Measurements from ENCODE around the gene TRIM5. TPM values are rescaled to one million over a fixed set of nuclear protein-coding genes. Genes with fewer than 3 reads are reported as not detected.
"Not testable (repeated sequence)": the region's sequence is repeated elsewhere in the genome, so short reads cannot be mapped to it uniquely, and the experiment has no call there.

The TRIM5 gene
- total RNA-seq, 3 donors from 2014 or later (not counting 1 experiment from before 2014, with no cell fraction given) = 16.3 to 24.4 (median 20.2) TPM

DNA sequence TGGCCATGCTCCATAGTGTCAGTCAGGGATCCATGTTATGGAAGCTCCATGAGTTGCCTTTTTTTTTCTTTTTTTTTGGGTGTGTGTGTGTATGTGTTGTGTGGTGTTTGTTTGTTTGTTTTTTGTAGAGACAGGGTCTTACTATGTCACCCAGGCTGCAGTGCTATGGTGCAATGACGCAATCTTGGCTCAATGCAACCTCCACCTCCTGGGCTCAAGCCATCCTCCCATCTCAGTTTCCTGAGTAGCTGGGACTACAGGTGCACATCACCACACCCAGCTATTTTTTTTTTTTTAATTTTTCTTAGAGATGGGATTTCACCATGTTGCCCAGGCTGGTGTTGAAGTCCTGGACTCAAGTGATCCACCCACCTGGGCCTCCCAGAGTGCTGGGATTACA, 3.6 kb upstream of the TRIM5 start:
- H3K9me3 ChIP-seq (ENCODE audit: control insufficient read depth, insufficient read depth, low read length) = no peaks in the 10 kb centered on the region
- TF ChIP-seq, protein P1, sequence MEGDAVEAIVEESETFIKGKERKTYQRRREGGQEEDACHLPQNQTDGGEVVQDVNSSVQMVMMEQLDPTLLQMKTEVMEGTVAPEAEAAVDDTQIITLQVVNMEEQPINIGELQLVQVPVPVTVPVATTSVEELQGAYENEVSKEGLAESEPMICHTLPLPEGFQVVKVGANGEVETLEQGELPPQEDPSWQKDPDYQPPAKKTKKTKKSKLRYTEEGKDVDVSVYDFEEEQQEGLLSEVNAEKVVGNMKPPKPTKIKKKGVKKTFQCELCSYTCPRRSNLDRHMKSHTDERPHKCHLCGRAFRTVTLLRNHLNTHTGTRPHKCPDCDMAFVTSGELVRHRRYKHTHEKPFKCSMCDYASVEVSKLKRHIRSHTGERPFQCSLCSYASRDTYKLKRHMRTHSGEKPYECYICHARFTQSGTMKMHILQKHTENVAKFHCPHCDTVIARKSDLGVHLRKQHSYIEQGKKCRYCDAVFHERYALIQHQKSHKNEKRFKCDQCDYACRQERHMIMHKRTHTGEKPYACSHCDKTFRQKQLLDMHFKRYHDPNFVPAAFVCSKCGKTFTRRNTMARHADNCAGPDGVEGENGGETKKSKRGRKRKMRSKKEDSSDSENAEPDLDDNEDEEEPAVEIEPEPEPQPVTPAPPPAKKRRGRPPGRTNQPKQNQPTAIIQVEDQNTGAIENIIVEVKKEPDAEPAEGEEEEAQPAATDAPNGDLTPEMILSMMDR (IDR thresholded peaks at IDR 0.05) = no peak
- no peaks in the 10 kb centered on the region for H3K27me3 Mint-ChIP-seq (ENCODE audit: low read depth in 2 of 2)
- no peaks in the 10 kb centered on the region for H3K9me3 Mint-ChIP-seq
- H3K4me1 Mint-ChIP-seq = peaks cover 52 to 64% of the 10 kb centered on the region in 2 donors
- peak overlapping the region; percentile 96 to 97 for H3K27ac Mint-ChIP-seq
- DNase-seq (peak in 1 of 2 donors; percentile 15), ATAC-seq (no peak)
- no peak overlapping the region for H3K4me3 ChIP-seq (ENCODE audit: low read length)
- peaks cover 28% of the 10 kb centered on the region for H3K4me1 ChIP-seq (ENCODE audit: control insufficient read depth, insufficient read depth, low read length)
- no peaks in the 10 kb centered on the region for H3K27me3 ChIP-seq (ENCODE audit: control insufficient read depth, insufficient read depth, low read length)
- H3K36me3 ChIP-seq (ENCODE audit: control insufficient read depth, insufficient read depth, low read length) = peaks cover 3% of the 10 kb centered on the region
- intact Hi-C loops (cut with micrococcal nuclease) = loop anchor here (5.0 to 10.0 kb wide), 3 partner anchors 546 to 1084 kb away; partner anchors contain the start of genes ARFIP2, CNGA4, FHIP1B and TIMM10B
- H3K27ac ChIP-seq (ENCODE audit: low read length) = peak overlapping the region; percentile 92
- no peak overlapping the region for H3K4me3 Mint-ChIP-seq
- H3K36me3 Mint-ChIP-seq = no peaks in the 10 kb centered on the region
- 92% methylated on average over 1 of the region's 1 CpG for WGBS (ENCODE audit: insufficient coverage)

DNA sequence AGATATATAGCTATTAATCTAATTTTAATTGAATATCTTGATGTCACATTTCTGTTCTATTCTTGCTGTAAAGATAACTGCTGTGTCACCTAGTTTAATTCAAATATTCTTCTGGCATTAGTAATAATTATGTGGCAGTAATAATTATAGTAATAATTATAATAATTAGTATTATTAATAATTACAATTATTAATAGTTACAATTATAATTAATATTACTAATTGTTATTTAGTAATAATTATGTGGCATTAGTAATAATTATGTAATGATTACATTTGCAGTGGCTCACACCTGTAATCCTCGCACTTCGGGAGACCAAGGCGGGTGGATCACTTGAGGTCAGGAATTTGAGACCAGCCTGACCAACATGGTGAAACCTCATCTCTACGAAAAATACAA, 1.6 kb upstream of the TRIM5 start:
- no peak for ATAC-seq
- Mint-ChIP-seq H3K27me3 (ENCODE audit: low read depth in 2 of 2) (no peaks in the 10 kb centered on the region), H3K4me1 (peaks cover 44 to 59% of the 10 kb centered on the region in 2 donors), H3K36me3 (no peaks in the 10 kb centered on the region), H3K9me3 (no peaks in the 10 kb centered on the region), H3K27ac (no peak overlapping the region), H3K4me3 (no peak overlapping the region)
- intact Hi-C loops (cut with micrococcal nuclease) = loop anchor here (5.0 to 10.0 kb wide), 3 partner anchors 548 to 1082 kb away; partner anchors contain the start of genes ARFIP2, CNGA4, FHIP1B and TIMM10B
- peaks cover 15% of the 10 kb centered on the region for H3K4me1 ChIP-seq (ENCODE audit: control insufficient read depth, insufficient read depth, low read length)
- TF ChIP-seq, protein P1 (IDR thresholded peaks at IDR 0.05) = no peak
- H3K9me3 ChIP-seq (ENCODE audit: control insufficient read depth, insufficient read depth, low read length) = no peaks in the 10 kb centered on the region
- H3K27me3 ChIP-seq (ENCODE audit: control insufficient read depth, insufficient read depth, low read length) = no peaks in the 10 kb centered on the region
- no peak overlapping the region for H3K27ac ChIP-seq (ENCODE audit: low read length)
- 97% methylated on average over 4 of the region's 4 CpGs for WGBS (ENCODE audit: insufficient coverage)
- H3K36me3 ChIP-seq (ENCODE audit: control insufficient read depth, insufficient read depth, low read length) = no peaks in the 10 kb centered on the region
- DNase-seq = no peak
- no peak overlapping the region for H3K4me3 ChIP-seq (ENCODE audit: low read length)

DNA sequence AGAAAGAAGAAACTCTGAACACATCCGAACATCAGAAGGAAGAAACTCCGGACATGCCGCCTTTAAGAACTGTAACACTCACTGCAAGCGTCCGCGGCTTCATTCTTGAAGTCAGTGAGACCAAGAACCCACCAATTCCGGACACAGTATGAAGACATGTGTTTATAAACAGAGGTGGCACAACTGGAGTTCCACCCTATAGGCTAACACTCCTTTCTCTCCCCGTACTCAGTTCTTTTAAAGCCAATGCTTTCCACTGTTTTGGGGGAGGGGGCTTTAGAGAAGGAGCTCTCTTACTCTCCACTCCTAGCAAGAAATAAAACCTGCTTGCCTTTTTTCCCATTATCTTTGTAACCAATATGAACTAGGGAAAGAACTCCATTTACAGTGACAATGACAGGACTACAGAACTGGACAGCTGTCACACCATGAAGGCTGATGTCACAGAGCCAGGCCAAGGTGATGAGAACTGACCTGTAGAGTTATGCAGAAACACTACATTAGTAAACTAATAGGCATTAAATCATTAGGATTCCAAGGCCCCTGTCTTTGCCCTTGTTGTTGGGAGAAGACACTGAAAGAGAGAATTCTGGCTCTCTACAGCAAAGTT, 733 bp downstream of the TRIM5 start:
- Histone ChIP-seq H3K27ac (ENCODE audit: low read length) (peak overlapping the region; percentile 90), H3K27me3 (ENCODE audit: control insufficient read depth, insufficient read depth, low read length) (no peaks in the 10 kb centered on the region), H3K4me3 (ENCODE audit: low read length) (peak overlapping the region; percentile 68), H3K9me3 (ENCODE audit: control insufficient read depth, insufficient read depth, low read length) (no peaks in the 10 kb centered on the region), H3K36me3 (ENCODE audit: control insufficient read depth, insufficient read depth, low read length) (peaks cover 10% of the 10 kb centered on the region), H3K4me1 (ENCODE audit: control insufficient read depth, insufficient read depth, low read length) (peaks cover 15% of the 10 kb centered on the region)
- H3K9me3 Mint-ChIP-seq = no peaks in the 10 kb centered on the region
- peak overlapping the region; percentile 99 for H3K4me3 Mint-ChIP-seq
- no peaks in the 10 kb centered on the region for H3K27me3 Mint-ChIP-seq (ENCODE audit: low read depth in 2 of 2)
- H3K36me3 Mint-ChIP-seq = peaks cover 8% of the 10 kb centered on the region
- TF ChIP-seq, protein P1 (IDR thresholded peaks at IDR 0.05) = no peak
- H3K4me1 Mint-ChIP-seq = peaks cover 31 to 53% of the 10 kb centered on the region in 2 donors
- H3K27ac Mint-ChIP-seq = peak overlapping the region; percentile 98
- ATAC-seq (peak; percentile 37 to 58 (median 42)), DNase-seq (no peak)
- 3% methylated on average over 4 of the region's 8 CpGs for WGBS (ENCODE audit: insufficient coverage)
- intact Hi-C loops (cut with micrococcal nuclease) = loop anchor here (1.0 to 10.0 kb wide), 4 partner anchors 17 to 1079 kb away; partner anchors contain the start of genes CNGA4, FHIP1B, OR52N2 and TRIM68

DNA sequence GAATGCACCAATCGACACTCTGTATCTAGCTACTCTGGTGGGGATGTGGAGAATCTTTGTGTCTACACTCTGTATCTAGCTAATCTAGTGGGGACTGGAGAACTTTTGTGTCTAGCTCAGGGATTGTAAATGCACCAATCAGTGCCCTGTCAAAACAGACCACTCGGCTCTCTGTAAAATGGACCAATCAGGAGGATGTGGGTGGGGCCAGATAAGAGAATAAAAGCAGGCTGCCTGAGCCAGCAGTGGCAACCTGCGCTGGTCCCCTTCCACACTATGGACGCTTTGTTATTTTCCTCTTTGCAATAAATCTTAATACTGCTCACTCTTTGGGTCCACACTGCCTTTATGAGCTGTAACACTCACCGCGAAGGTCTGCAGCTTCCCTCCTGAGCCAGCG, 1.3 kb downstream of the TRIM5 start:
- H3K27me3 ChIP-seq (ENCODE audit: control insufficient read depth, insufficient read depth, low read length); ATAC-seq; H3K9me3 ChIP-seq (ENCODE audit: control insufficient read depth, insufficient read depth, low read length); H3K9me3 Mint-ChIP-seq; H3K27ac ChIP-seq (ENCODE audit: low read length); H3K27me3 Mint-ChIP-seq (ENCODE audit: low read depth in 2 of 2): not testable (repeated sequence)
- intact Hi-C loops (cut with micrococcal nuclease) = loop anchor here (1.0 to 10.0 kb wide), 4 partner anchors 17 to 1079 kb away; partner anchors contain the start of genes CNGA4, FHIP1B, OR52N2 and TRIM68
- WGBS (ENCODE audit: insufficient coverage) = 21% methylated on average over 6 of the region's 7 CpGs
- peaks cover 14% of the 10 kb centered on the region for H3K36me3 Mint-ChIP-seq
- Histone ChIP-seq H3K4me3 (ENCODE audit: low read length) (peak overlapping the region; percentile 68), H3K36me3 (ENCODE audit: control insufficient read depth, insufficient read depth, low read length) (peaks cover 15% of the 10 kb centered on the region), H3K4me1 (ENCODE audit: control insufficient read depth, insufficient read depth, low read length) (peaks cover 11% of the 10 kb centered on the region)
- peak; percentile 25 to 45 for DNase-seq
- peak overlapping the region; percentile 98 for H3K27ac Mint-ChIP-seq
- H3K4me1 Mint-ChIP-seq = peaks cover 36 to 56% of the 10 kb centered on the region in 2 donors
- H3K4me3 Mint-ChIP-seq = peak overlapping the region; percentile 99

DNA sequence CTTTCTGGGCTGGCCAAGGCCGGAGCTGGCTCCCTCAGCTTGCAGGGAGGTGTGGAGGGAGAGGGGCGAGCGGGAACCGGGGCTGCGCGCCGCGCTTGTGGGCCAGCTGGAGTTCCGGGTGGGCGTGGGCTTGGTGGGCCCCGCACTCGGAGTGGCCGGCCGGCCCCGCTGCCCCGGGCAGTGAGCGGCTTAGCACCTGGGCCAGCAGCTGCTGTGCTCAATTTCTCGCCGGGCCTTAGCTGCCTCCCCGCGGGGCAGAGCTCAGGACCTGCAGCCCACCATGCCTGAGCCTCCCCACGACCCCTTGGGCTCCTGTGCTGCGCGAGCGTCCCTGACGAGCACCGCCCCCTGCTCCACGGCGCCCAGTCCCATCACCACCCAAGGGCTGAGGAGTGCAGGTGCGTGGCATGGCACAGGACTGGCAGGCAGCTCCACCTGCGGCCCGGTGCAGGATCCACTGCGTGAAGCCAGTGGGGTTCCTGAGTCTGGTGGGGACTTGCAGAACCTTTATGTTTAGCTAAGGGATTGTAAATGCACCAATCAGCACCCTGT, 1.9 kb downstream of the TRIM5 start:
- H3K27me3 Mint-ChIP-seq (ENCODE audit: low read depth in 2 of 2); ATAC-seq; H3K27ac ChIP-seq (ENCODE audit: low read length); H3K9me3 ChIP-seq (ENCODE audit: control insufficient read depth, insufficient read depth, low read length); DNase-seq; H3K4me1 ChIP-seq (ENCODE audit: control insufficient read depth, insufficient read depth, low read length); H3K27me3 ChIP-seq (ENCODE audit: control insufficient read depth, insufficient read depth, low read length); H3K4me3 Mint-ChIP-seq; H3K9me3 Mint-ChIP-seq; H3K4me3 ChIP-seq (ENCODE audit: low read length): not testable (repeated sequence)
- H3K36me3 ChIP-seq (ENCODE audit: control insufficient read depth, insufficient read depth, low read length) = peaks cover 22% of the 10 kb centered on the region
- Mint-ChIP-seq H3K4me1 (peaks cover 37 to 55% of the 10 kb centered on the region in 2 donors), H3K27ac (peak overlapping the region; percentile 98), H3K36me3 (peaks cover 20% of the 10 kb centered on the region)
- 88% methylated on average over 30 of the region's 33 CpGs for WGBS (ENCODE audit: insufficient coverage)
- intact Hi-C loops (cut with micrococcal nuclease) = loop anchor here (10.0 kb wide), 2 partner anchors 552 to 1078 kb away; partner anchors contain the start of genes CNGA4, FHIP1B and TRIM68

Measured in natural killer cell (primary cell).